NCI-H2081 treated with DMSO at 0.1 percent for 48 hours (cell line): ENCODE results near the gene TNIP1.

Experiments
- DNase-seq: peaks from one replicate; lab custom pipeline; 2025; lab: John Stamatoyannopoulos, UW

TNIP1 gene

GRCh38 chr5:151039665-151040064 is 41.2 kb downstream of the TNIP1 start:
- no peak for DNase-seq

GRCh38 chr5:151038801-151039238 is 42.0 kb downstream of the TNIP1 start:
- DNase-seq, result no peak

GRCh38 chr5:151038412-151038745 is 42.5 kb downstream of the TNIP1 start:
- DNase-seq, result no peak

- no peak for DNase-seq
These were observed 43.0 kb downstream of the TNIP1 start for GRCh38 chr5:151037561-151038411.

DNA sequence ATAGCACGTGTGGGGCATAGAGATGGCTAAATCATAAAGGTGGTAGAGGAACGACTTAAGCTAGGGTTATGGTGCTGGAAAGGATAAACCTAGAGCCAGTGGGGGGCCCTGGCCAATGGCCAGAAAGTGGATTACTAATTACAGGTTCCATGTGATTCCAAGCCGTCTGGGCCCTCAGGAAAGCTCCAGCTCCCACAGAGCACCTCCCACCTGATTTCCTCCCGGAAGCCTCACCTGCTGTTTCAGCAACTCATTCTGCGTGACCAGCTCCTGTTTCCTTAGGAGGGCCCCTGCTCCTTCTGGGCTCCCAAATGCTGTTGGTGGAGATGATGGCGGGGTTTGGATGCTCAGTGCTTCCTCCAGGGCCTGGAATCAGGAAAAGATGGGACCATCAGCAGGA is 44.3 kb downstream of the TNIP1 start:
- peak; percentile 22 for DNase-seq

DNA sequence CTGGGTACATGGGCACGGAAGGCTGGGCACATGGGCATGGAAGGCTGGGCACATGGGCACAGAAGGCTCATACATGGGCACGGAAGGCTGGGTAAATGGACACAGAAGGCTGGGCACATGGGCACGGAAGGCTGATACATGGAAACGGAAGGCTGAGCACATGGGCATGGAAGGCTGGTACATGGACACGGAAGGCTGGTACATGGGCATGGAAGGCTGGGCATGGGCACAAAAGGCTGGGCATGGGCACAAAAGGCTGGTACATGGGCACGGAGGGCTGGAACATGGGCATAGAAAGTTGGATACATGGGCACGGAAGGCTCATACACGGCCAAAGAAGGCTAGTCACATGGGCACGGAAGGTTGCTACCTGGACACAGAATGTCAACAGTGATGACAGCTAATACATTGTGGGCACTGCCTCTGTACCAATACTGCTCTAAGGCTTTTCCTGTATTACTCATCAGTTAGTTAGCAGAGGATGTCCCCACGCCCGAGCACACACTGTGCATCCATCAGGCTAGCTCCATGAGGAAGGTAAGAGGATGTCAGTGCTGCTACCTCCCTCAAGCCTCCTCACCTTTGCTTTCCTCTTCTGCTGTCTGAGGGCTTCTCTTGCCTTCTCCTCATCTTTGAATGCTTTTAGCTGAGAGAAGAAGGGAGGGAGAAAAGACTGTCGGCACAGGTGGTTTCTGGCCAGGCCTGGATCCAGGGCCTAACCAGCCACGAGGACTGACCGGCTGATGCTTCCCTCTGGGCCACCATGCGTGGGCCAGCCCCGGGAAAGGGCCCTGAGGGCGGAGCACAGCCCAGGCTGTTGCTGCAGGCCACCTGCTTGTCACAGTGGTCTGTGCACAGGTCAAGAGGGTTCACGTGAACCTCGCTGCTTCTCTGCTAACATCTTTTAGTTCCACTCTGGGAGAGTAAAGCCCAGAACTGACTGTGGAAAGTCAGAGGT is 46.1 kb downstream of the TNIP1 start:
- no peak for DNase-seq

DNA sequence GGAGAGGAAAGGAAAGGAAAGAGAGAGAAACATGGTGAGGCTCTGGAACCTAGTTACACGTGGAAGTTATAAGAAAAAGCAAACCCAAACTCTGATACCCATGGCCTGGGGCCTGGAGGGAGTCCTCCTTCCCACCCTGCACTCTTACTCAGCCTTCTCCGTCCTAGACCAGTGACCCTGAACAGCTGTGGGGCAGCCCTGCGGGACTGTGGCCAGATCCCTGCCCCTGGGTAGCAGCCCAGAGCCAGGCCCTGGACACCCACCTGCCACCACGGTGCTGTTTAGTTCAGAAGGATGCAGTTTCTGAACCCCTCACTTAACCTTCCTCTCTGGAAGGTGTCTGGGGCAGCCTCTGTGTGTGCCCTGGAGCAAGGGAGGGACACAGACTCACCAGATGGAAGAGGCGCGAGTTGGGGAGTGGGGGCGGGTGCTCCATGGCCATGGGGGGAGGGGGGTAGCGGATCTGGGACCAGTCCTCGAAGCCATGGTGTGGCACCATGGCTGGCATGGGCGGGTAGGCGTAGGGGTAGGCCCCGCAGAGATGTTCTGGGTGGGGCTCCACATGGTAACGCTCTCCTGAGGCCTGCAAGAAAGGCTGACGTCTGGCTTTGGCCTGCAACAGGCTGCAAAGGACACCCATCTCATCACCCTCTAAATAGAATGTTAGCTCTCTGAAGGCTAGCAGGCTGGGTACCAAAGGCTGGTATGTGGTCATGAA is 47.5 kb downstream of the TNIP1 start:
- DNase-seq, result no peak

GRCh38 chr5:151031554-151031953 is 49.3 kb downstream of the TNIP1 start:
- no peak for DNase-seq

DNA sequence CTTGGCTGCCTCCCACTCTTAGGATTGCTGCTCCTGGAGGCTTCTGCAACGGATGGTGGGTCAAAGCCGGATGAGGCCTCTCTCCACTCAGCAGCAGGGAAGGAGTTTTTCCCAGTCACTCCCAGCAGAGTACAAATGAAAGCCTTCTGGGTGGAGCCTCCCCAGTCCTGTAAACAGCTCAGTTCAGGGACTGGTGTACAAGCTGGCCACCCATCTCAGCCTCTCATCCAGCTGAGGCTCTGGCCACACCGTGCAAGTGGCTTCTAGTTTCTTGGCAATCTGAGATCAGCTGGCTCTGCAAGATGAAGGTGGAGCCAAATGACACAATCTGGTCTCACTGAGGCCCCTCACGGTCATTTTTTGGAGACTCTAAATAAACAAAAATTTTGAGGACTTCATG is 50.5 kb downstream of the TNIP1 start:
- no peak for DNase-seq

GRCh38 chr5:151030056-151030336 is 50.8 kb downstream of the TNIP1 start:
- DNase-seq, result no peak

- DNase-seq, result no peak
These were observed 51.4 kb downstream of the TNIP1 start for GRCh38 chr5:151029179-151030055.

GRCh38 chr5:151028717-151029116 is 52.1 kb downstream of the TNIP1 start:
- no peak for DNase-seq

DNA sequence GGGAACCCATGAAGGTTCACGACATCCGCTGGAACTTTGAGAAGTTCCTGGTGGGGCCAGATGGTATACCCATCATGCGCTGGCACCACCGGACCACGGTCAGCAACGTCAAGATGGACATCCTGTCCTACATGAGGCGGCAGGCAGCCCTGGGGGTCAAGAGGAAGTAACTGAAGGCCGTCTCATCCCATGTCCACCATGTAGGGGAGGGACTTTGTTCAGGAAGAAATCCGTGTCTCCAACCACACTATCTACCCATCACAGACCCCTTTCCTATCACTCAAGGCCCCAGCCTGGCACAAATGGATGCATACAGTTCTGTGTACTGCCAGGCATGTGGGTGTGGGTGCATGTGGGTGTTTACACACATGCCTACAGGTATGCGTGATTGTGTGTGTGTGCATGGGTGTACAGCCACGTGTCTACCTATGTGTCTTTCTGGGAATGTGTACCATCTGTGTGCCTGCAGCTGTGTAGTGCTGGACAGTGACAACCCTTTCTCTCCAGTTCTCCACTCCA is 52.8 kb downstream of the TNIP1 start:
- no peak for DNase-seq

GRCh38 chr5:151026679-151027078 is 54.2 kb downstream of the TNIP1 start:
- DNase-seq, result no peak

GRCh38 chr5:151026088-151026487 is 54.7 kb downstream of the TNIP1 start:
- no peak for DNase-seq

- no peak for DNase-seq
These were observed 55.6 kb downstream of the TNIP1 start for GRCh38 chr5:151025250-151025606.

- no peak for DNase-seq
These were observed 56.2 kb downstream of the TNIP1 start for GRCh38 chr5:151024440-151025249.

DNA sequence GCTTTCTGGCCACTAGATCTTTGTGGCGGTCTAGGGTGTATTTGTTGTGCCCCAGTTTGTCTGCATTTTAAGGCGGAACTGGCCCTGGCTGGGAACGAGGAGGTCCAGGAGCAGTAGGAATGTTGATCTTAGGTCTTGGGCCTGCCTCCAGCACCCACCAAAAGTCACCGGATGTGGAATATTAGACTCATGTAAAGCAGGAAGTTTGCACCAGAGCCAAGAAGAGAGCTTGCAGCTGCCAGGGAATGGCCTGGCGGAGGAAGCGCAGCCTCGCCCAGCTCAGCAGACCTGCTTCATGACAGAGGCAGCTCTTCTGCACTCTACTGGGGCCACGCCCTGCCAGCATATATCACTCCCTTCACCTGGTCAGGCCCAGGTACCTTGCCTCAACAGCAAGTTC is 57.2 kb downstream of the TNIP1 start:
- DNase-seq, result no peak

DNA sequence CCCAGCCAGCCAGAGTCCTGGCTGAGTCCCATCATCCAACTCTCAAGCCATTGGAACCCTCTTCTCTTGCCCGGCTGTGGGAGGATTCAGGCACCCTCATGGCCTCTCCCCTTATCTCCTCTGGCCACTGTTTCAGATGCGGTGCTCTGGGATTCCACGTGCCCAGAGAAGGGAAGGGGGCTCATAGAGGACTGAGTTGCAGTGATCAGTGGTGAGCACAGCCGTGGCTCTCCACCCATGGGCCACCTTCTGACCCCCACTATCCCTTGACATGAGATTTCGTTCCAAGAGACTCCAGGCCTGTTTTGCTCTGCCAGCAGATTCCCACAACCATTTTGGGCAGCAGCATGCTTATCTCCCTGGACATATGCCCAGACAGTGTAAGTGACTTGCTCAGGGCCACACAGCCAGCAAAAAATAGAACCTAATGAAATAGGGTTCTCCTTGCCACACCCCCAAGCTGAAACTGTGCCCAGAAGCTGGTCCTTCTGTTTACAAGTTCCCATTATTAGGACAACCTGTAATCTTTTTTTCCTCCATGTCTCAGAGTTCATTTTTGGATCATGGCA is 57.7 kb downstream of the TNIP1 start:
- DNase-seq, result no peak

- DNase-seq, result no peak
These were observed 58.3 kb downstream of the TNIP1 start for GRCh38 chr5:151022511-151023018.
